ENCODE measurements around the gene MANSC1. TPM values are rescaled to one million over a fixed set of nuclear protein-coding genes. Genes with fewer than 3 reads are reported as not detected.

Gene MANSC1
- total and polyA plus RNA-seq, 2 of the 13 experiments (the other 11 are each of a cell fraction or from before 2014, with no cell fraction given) = 1.9 to 4.2 TPM

DNA sequence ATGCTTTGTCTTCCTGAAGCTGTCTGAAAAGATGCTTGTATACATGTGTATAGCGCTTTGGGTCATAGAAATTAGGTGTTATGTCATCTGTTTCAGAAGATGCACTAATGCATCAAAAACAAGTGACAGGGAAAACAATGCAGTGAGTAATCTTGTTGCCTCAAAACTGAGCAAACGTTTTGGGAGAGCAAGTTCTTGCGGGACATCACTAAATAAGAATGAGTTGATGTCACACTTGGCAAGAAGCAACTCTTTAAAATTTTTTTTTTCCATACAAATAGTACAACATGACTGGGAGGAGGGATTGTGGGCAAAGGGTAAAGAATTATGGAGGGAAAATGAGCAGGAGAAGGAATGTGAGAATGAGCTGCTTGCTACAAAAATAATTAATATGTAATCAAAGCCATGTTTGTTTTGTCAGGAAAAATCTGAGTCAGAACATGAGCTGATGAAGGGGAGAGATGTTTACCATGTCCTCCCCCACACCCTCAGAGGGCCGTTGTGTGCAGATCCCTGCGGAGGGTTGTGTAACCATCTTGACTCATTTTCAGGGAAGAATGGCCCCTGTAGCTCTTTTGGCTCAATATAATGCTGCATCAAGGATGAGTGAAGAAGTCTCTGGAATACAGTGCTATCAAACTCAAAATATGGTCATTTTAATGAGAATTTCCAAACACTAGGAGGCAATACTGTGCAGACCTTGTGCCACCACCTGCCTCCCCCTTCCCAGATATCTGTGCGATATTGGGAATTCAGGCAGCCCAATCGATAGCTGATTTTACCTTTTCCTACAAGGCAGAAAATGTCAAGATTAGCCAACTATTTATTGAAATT lies 48.2 kb upstream of the MANSC1 start (continued):
- 0 out of 2 replicates have a peak, but pooled peaks have one; percentile 16 for TF ChIP-seq GABPB1 (CRISPR knock-in tag; IDR thresholded peaks at IDR 0.05)
- TF ChIP-seq KLF16 (CRISPR knock-in tag; IDR thresholded peaks at IDR 0.05) = peak in 1 of 2 experiments; percentile 58; a peak in 1 of 4 replicates
- peak; percentile 73; the same call in 1 of the 2 replicates for TF ChIP-seq SIX4 (CRISPR knock-in tag; IDR thresholded peaks at IDR 0.05)
- peak; percentile 64; the same call in 1 of the 2 replicates for TF ChIP-seq MEF2D (CRISPR knock-in tag; IDR thresholded peaks at IDR 0.05)
- TF ChIP-seq CEBPB (IDR thresholded peaks at IDR 0.05; ENCODE audit: borderline replicate concordance, low read depth, low read length) = peak; percentile 88
- TF ChIP-seq SRSF4 (IDR thresholded peaks at IDR 0.05; ENCODE audit: low read depth, low read length, poor library complexity, severe bottlenecking) = no peak
- TF ChIP-seq ELF1 (CRISPR knock-in tag; IDR thresholded peaks at IDR 0.05) = 0 out of 2 replicates have a peak, but pooled peaks have one; percentile 24
- TF ChIP-seq KMT2A (CRISPR knock-in tag; IDR thresholded peaks at IDR 0.05) = peak; percentile 30; the same call in 1 of the 2 replicates
- peak; percentile 78 for TF ChIP-seq PPARG (CRISPR knock-in tag; conservative IDR thresholded peaks at IDR 0.05)
- 0 out of 2 replicates have a peak, but pooled peaks have one; percentile 31 for TF ChIP-seq ZNF792 (CRISPR knock-in tag; IDR thresholded peaks at IDR 0.05)
- peak; percentile 77; the same call in 1 of the 2 replicates for TF ChIP-seq TEF (CRISPR knock-in tag; IDR thresholded peaks at IDR 0.05)
- TF ChIP-seq ZNF281 (CRISPR knock-in tag; IDR thresholded peaks at IDR 0.05; ENCODE audit: borderline replicate concordance) = peak; percentile 95
- TF ChIP-seq, protein P1, sequence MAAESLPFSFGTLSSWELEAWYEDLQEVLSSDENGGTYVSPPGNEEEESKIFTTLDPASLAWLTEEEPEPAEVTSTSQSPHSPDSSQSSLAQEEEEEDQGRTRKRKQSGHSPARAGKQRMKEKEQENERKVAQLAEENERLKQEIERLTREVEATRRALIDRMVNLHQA (CRISPR knock-in tag; IDR thresholded peaks at IDR 0.05) = no peak
- TF ChIP-seq MAFF (IDR thresholded peaks at IDR 0.05; ENCODE audit: low read depth, low read length) = 0 out of 2 replicates have a peak, but pooled peaks have one; percentile 9
- TF ChIP-seq FOSL1 (CRISPR knock-in tag; IDR thresholded peaks at IDR 0.05; ENCODE audit: borderline replicate concordance) = peak; percentile 34; the same call in 1 of the 2 replicates
- TF ChIP-seq ZNF280D (CRISPR knock-in tag; IDR thresholded peaks at IDR 0.05) = 0 out of 2 replicates have a peak, but pooled peaks have one; percentile 51
- TF ChIP-seq NR2F6 (IDR thresholded peaks at IDR 0.05) = peak; percentile 46; the same call in 1 of the 2 replicates
- 0 out of 2 replicates have a peak, but pooled peaks have one; percentile 25 for TF ChIP-seq NR2F6 (CRISPR knock-in tag; IDR thresholded peaks at IDR 0.05)
- peak; percentile 78 for TF ChIP-seq GATAD2A (CRISPR knock-in tag; IDR thresholded peaks at IDR 0.05)
- TF ChIP-seq ZNF878 (CRISPR knock-in tag; IDR thresholded peaks at IDR 0.05) = 0 out of 2 replicates have a peak, but pooled peaks have one; percentile 44
- TF ChIP-seq ASH2L (IDR thresholded peaks at IDR 0.05; ENCODE audit: insufficient read length, low read depth, low read length) = peak; percentile 27
- peak; percentile 94 for TF ChIP-seq TBX3 (IDR thresholded peaks at IDR 0.05; ENCODE audit: borderline replicate concordance)

Data from HepG2 (cell line).